ENCODE data around the gene CBLB. TPM values are rescaled to one million over a fixed set of nuclear protein-coding genes. Genes with fewer than 3 reads are reported as not detected.

The CBLB gene
- polyA plus RNA-seq (ENCODE audit: insufficient read length in 12 of 12): 10 to 100 TPM in 11 of 12 donors, not detected in 1; 17.2 to 48.9 (median 26.1) TPM
- long read RNA-seq, donor 1, full-length matches to known transcripts: 5 of 15 reads
- long read RNA-seq, donor 1, partial matches to known transcripts: 10 of 15 reads
- long read RNA-seq, donor 1, other reads (novel, unspliced or antisense): 0 of 15 reads
- long read RNA-seq, donor 2: 0 reads
- long read RNA-seq, donor 3, full-length matches to known transcripts: 2 of 2 reads
- long read RNA-seq, donor 3, partial matches to known transcripts: 0 of 2 reads
- long read RNA-seq, donor 3, other reads (novel, unspliced or antisense): 0 of 2 reads
- long read RNA-seq, donor 4, partial matches to known transcripts: 0 of 1 reads
- long read RNA-seq, donor 4, other reads (novel, unspliced or antisense): 0 of 1 reads
- long read RNA-seq, donor 5, full-length matches to known transcripts: 2 of 2 reads
- long read RNA-seq, donor 5, partial matches to known transcripts: 0 of 2 reads
- long read RNA-seq, donor 5, other reads (novel, unspliced or antisense): 0 of 2 reads
- long read RNA-seq, donor 6, full-length matches to known transcripts: 4 of 4 reads
- long read RNA-seq, donor 6, partial matches to known transcripts: 0 of 4 reads
- long read RNA-seq, donor 6, other reads (novel, unspliced or antisense): 0 of 4 reads
- long read RNA-seq, donor 7, full-length matches to known transcripts: 1 of 1 reads
- long read RNA-seq, donor 7, partial matches to known transcripts: 0 of 1 reads
- long read RNA-seq, donor 7, other reads (novel, unspliced or antisense): 0 of 1 reads
- long read RNA-seq, donor 8, partial matches to known transcripts: 5 of 5 reads
- long read RNA-seq, donor 8, other reads (novel, unspliced or antisense): 0 of 5 reads
- long read RNA-seq, donor 9: 0 reads
- long read RNA-seq, donor 10, full-length matches to known transcripts: 2 of 2 reads
- long read RNA-seq, donor 10, partial matches to known transcripts: 0 of 2 reads
- long read RNA-seq, donor 10, other reads (novel, unspliced or antisense): 0 of 2 reads
- long read RNA-seq, donor 11, full-length matches to known transcripts: 1 of 1 reads
- long read RNA-seq, donor 11, partial matches to known transcripts: 0 of 1 reads
- long read RNA-seq, donor 11, other reads (novel, unspliced or antisense): 0 of 1 reads

- DNase-seq: peak; percentile 97
Observed at GRCh38 chr3:105868742-105869530, at the start of gene CBLB. Gene CBLB, minus strand, starts transcription at chr3:105869012. Its CDS starts 1,435 bp downstream, at chr3:105867577.

DNA sequence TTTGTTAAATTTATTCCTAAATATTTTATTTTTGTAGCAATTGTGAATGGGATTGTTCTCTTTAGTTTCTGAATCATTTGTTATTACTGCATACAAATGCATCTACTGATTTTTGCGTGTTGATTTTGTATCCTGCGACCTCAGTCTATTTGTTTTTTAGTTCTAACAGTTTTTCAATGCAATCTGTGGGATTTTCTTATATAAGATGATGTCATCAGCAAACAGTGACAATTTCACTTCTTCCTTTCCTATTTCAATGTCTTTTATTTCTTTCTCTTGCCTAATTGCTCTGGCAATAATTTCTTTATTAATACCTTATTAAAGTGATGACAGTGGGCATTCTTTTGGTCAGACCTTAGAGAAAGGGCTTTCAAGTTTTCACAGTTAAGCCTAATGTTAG, 48.0 kb upstream of the CBLB start:
- DNase-seq: no peak

GRCh38 chr3:105915524-105915923, 46.7 kb upstream of the CBLB start:
- DNase-seq: no peak

- no peak for DNase-seq
Observed at GRCh38 chr3:105913616-105914015, 44.8 kb upstream of the CBLB start.

- DNase-seq: no peak
Observed at GRCh38 chr3:105912891-105913290, 44.1 kb upstream of the CBLB start.

GRCh38 chr3:105911496-105911895, 42.7 kb upstream of the CBLB start:
- no peak for DNase-seq

GRCh38 chr3:105907777-105908176, 39.0 kb upstream of the CBLB start:
- peak; percentile 29 for DNase-seq

- DNase-seq: peak; percentile 75
Observed at GRCh38 chr3:105906836-105907235, 38.0 kb upstream of the CBLB start.

GRCh38 chr3:105906345-105906744, 37.5 kb upstream of the CBLB start:
- no peak for DNase-seq

DNA sequence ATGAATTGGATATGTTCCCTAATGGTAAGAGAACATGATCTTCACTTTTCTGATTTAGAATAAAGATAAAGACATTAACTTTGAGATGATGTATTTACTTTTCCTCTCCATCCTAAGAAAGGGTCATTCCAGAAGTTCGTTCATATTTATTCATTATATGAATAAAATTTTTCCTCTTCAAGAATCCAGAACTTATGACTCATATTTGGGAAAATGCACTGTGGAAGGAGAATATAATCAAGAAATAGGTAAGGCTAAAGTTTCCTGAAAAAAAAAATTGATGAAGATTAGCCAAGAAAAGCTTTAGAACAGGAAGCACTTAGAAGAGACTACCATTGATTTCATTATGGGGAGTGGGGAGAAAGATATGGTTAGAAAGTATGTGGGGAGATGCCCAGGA, 36.5 kb upstream of the CBLB start:
- no peak for DNase-seq

DNA sequence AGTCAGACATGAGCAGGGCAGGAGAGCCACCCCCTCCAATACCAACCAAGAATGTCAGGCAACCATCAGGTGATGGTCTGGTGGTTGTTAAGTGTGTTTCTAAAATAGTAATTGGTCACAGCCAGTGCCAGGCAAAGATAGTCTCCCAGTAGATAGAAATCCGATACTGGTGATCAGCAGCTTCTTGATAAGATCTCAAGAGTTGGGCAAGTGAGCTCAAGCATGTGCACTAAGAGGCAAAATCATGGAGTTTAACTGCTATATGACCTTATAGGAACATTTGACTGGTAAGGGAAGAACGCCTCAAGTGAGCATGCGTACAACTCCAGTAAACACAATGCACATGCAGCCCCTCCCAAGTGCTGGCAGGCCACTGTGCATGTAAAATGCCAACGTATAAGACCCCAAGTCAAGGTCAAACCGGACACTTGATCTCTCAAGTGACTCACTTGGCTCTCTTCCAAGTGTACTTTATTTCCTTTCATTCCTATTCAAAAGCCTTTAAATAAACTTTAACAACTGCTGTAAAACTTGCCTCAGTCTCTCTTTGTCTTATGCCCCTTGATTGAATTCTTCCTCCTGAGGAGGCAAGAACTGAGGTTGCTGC, 36.0 kb upstream of the CBLB start:
- DNase-seq: no peak

- no peak for DNase-seq
Observed at GRCh38 chr3:105904251-105904650, 35.4 kb upstream of the CBLB start.

GRCh38 chr3:105899516-105899915, 30.7 kb upstream of the CBLB start:
- no peak for DNase-seq

GRCh38 chr3:105891101-105891500, 22.3 kb upstream of the CBLB start:
- no peak for DNase-seq

GRCh38 chr3:105888621-105889579, 20.1 kb upstream of the CBLB start:
- no peak for DNase-seq

DNA sequence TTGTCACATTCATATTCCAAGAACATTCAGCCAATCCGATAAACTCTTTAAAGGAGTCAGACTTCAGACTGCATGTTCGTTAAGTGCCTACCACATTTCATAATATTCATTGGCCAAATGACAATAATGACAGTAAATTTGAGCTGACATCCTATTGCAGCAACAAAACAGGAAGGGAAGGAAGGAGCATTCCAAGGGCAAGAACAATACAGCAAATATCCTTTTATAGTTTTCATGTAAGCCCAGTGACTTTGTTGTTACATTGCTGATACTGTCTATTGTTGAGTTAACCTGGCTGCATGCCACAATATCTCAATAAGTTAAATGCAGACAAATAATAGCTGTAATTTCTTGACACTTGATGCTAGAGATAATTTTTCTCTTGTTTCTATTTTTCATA, 16.4 kb upstream of the CBLB start:
- no peak for DNase-seq

DNA sequence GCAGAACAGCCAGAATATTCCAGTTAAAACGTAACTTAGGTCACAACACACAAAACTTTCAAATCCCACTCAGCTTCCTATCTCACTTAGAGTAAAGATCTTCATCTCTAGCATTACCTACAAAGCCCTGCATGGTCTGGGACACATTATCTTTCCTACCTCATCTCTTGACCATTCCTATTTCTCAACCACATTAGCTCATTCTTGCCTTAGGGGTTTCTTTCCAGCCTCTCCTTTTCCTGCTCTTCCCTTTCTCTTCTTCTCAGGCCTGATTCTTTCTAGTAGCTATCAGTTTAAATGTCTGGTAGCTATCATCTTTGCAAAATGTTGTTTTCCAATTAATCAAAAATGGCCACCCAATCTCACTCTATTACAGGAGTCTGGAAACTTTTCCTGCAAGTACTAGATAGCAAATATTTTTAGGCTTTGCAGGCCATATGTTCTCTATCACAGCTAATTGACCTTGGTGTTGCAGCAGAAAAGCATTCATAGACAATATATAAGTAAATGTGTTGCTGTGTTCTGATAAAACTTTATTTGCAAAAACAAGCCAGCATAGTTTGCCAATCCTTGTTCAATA, 15.1 kb upstream of the CBLB start:
- no peak for DNase-seq

- no peak for DNase-seq
Observed at GRCh38 chr3:105880681-105881290, 12.0 kb upstream of the CBLB start.

DNA sequence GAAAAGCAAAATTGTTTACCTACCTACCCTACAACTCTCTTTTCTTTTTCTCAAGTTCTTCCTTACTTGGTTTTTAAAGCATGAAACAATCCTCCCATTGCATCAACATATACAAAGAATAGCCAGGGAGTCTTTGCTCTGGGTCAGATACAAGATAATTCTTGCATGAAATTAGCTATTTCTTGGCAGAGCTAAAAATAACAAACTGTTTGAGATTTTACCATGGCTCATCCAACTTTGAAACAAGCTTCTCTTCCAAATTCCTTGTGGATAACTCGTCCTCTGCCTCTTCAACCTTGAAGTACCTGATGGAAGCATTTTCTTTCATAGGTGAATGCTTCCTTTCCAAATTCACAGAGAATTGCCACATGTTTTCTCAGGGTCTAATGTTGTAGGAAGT, 9.2 kb upstream of the CBLB start:
- DNase-seq: no peak

All from muscle of arm (tissue), 14 donors.